Activated naive CD4-positive, alpha-beta T cell treated with anti-CD3 and anti-CD28 coated beads, Interleukin-2, amount 50 U/mL, for 72 hours (primary cell): ENCODE results near the gene CD48. TPM values are rescaled to one million over a fixed set of nuclear protein-coding genes. Genes with fewer than 3 reads are reported as not detected.
"Not testable (repeated sequence)": the region's sequence is repeated elsewhere in the genome, so short reads cannot be mapped to it uniquely, and the experiment has no call there.

Experiments used
- ATAC-seq, 2 donors: fragments of 150-1000 bp; cut with Tn5 transposase; 2 replicates each; pipeline ENCODE4 v1.10.0; 2021; ENCODE audit warnings: mild to moderate bottlenecking in 2 of 2, moderate library complexity in 2 of 2
- DNase-seq, 2 donors: peaks; one replicate each; pipeline ENCODE4 v3.0.0; 2021 to 2022; ENCODE audit warnings: low spot score in 2 of 2
- H3K27ac Mint-ChIP-seq, 2 donors: one replicate each; pipeline ENCODE4 v1.8.0; 2022; ENCODE audit warnings: mild to moderate bottlenecking in 2 of 2, mixed read lengths in 2 of 2
- H3K36me3 Mint-ChIP-seq, 2 donors: one replicate each; pipeline ENCODE4 v1.8.0; 2022; ENCODE audit warnings: mixed read lengths in 2 of 2
- H3K9me3 Mint-ChIP-seq, 2 donors: one replicate each; pipeline ENCODE4 v1.8.0; 2022; ENCODE audit warnings: mixed read lengths in 2 of 2
- total RNA-seq, 2 donors: library from RNA; stranded (reverse); gene quantifications; one replicate each; pipeline ENCODE4 v1.2.3, GENCODE V29; 2022

CD48 gene
- total RNA-seq, 2 donors from 2014 or later, result 231 to 236 TPM

- H3K27ac Mint-ChIP-seq, result peak overlapping the region in 1 of 2 donors; percentile 18
- no peak for ATAC-seq
- peaks cover 4 to 56% of the 10 kb centered on the region in 2 donors for H3K36me3 Mint-ChIP-seq
- H3K9me3 Mint-ChIP-seq, result peaks cover 4 to 24% of the 10 kb centered on the region in 2 donors
- no peak for DNase-seq
Measured at GRCh38 chr1:160658162-160658813, 53.3 kb downstream of the CD48 start.

GRCh38 chr1:160657250-160657781, 54.3 kb downstream of the CD48 start:
- H3K36me3 Mint-ChIP-seq, result peaks cover 4 to 54% of the 10 kb centered on the region in 2 donors
- H3K27ac Mint-ChIP-seq, result peak overlapping the region; percentile 80 to 84
- DNase-seq (no peak), ATAC-seq (peak; percentile 64 to 67)
- peaks cover 4 to 24% of the 10 kb centered on the region in 2 donors for H3K9me3 Mint-ChIP-seq

DNA sequence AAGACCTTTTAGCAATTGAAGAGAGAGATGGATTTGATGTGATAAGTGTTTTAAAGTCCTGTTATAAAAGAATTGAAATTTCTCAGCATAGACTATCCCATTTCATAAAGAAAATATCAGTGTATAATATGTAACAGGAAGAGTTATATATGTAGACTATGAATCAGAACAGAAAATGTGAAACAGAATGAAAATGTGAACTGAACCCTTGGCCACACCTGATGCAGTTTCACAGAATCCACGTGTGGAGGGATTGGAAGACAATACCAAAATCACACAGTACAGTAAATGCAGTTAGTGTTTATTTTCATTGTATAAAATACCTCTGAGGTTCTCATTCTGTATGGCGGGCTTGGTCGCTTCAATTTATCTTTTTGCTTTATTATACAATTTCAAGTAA, 54.9 kb downstream of the CD48 start:
- peak overlapping the region; percentile 80 to 84 for H3K27ac Mint-ChIP-seq
- H3K36me3 Mint-ChIP-seq, result peaks cover 4 to 48% of the 10 kb centered on the region in 2 donors
- peak; percentile 72 to 86 for ATAC-seq
- H3K9me3 Mint-ChIP-seq, result peaks cover 4 to 24% of the 10 kb centered on the region in 2 donors
- no peak for DNase-seq

DNA sequence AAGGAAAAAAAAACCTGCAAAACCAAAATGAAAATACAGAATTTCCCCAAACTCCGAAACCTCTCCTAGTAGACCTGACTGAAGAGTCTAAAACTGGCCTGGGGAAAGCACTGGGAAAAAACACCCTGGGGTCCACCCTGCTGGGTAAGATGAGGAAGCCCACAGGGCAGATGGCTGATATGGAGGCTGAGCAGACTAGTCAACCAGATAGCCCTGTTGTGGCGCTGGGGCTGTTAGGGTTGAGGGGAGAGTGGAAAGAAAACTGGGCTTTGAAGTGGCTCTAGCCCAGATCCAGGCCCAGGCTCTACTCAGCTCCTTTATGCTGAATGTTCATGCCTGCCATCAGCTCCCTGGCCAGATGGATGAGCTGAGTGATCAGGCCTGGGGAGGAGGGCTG, 58.0 kb downstream of the CD48 start:
- H3K36me3 Mint-ChIP-seq, result peaks cover 7 to 38% of the 10 kb centered on the region in 2 donors
- ATAC-seq, result peak in 1 of 2 donors; percentile 28
- no peaks in the 10 kb centered on the region for H3K9me3 Mint-ChIP-seq
- peak overlapping the region in 1 of 2 donors; percentile 52 for H3K27ac Mint-ChIP-seq
- DNase-seq, result no peak

DNA sequence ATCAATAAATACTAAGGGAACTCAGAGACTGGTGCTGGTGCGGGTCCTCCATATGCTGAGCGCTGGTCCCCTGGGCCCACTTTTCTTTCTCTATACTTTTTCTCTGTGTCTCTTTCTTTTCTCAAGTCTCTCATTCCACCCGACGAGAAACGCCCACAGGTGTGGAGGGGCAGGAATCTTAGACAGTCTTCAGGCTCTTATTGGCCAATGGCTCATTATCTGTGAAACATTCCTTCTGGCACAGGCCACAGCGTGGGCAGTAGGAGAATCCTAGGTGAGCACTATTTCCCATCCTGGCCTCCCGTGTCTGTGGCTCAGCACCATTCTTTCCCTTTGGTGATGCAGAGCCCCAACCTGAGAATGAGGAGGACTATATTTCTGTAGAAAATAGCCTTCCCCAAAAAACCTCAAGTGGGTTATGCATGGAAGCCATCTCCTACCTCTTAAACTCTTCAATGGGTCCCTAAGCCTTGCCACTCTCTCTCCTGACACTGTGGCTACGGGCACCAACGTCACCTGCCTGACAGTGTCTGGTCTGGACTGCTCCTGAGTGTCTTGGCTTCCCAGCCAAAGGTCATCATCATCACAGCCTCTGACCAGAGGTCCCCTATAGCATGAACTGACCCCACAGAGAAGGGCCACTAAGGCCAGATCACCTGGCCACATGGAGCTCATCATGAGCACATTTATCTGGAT, 58.5 kb downstream of the CD48 start:
- no peaks in the 10 kb centered on the region for H3K9me3 Mint-ChIP-seq
- H3K27ac Mint-ChIP-seq, result peak overlapping the region; percentile 52 to 78
- ATAC-seq, result no peak
- DNase-seq, result no peak
- peaks cover 12 to 39% of the 10 kb centered on the region in 2 donors for H3K36me3 Mint-ChIP-seq

GRCh38 chr1:160652065-160652641, 59.5 kb downstream of the CD48 start:
- not testable (repeated sequence) for DNase-seq, ATAC-seq, H3K9me3 Mint-ChIP-seq
- Mint-ChIP-seq H3K27ac (peak overlapping the region; percentile 52 to 78), H3K36me3 (peaks cover 19 to 41% of the 10 kb centered on the region in 2 donors)

DNA sequence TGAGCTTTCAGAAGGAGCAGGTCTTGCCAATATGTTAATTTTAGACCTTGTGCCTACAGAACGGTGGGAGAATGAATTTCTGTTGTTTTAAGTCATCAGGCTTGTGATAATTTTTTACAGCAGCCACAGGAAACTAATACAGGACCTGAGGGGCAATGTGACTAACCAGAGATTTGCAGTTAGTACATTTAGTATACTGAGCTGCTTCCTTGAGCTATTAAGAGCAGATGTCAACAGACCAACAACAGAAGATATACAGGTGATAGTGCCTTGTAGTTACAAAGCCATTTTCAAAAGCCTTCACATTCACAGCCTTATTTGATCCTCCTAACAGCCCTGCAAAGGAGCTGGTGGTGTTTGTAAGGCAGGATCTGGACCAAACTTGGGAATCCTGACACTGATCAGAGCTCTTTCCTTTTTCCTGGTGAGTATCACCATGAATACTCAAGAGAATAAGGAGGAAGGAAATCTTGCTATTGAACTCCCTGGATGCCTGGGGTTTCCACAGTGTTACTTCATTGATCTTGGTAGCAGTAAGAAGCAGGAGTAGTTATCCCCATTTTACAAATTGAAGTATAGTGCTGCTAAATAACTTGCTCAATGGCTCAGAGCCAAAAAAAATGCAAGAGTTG, 60.1 kb downstream of the CD48 start:
- H3K27ac Mint-ChIP-seq, result peak overlapping the region in 1 of 2 donors; percentile 52

GRCh38 chr1:160647329-160647720, 64.3 kb downstream of the CD48 start:
- H3K36me3 Mint-ChIP-seq, result peaks cover 62 to 72% of the 10 kb centered on the region in 2 donors
- peak; percentile 33 to 46 for ATAC-seq
- no peak for DNase-seq
- no peaks in the 10 kb centered on the region for H3K9me3 Mint-ChIP-seq
- H3K27ac Mint-ChIP-seq, result peak overlapping the region; percentile 95 to 97

More for the DNA sequence above, 60.1 kb downstream of the CD48 start:
- ATAC-seq, result no peak
- Mint-ChIP-seq H3K36me3 (peaks cover 24 to 43% of the 10 kb centered on the region in 2 donors), H3K9me3 (no peaks in the 10 kb centered on the region)
- DNase-seq, result no peak

DNA sequence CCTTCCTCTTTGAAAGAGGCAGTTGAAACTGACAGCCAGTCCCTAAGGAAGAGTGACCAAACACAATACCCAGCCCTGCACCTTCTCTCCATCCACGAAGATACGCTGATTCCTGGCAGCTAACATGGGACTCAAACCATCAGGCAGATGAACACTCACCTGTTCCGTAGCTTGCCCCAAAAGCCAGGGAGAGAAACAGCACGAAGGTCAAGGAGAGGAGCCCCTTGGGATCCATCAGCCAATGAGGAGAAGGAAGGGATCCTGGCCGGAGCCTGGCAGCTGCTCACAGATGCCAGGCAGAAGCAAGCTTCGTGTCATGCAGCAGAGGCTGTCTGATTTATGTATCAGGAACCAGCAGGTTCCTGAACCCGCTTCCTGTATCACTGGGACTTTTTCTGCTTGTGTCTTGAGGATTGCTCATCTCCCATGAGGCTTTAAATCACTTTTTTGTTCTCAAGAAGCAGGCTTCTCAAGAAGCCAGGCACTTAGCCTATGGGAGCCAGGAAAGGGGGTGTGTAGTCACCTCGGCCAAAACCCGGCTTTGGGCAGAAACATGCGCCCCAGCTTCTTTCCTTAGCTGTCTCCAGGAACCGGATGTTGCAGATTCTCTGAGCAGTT, 64.8 kb downstream of the CD48 start, which contains the start of gene SLAMF1:
Gene SLAMF1, minus strand, starts transcription at position 334 of the 618 bp plus-strand sequence. Its CDS starts 99 bp downstream, at position 235.
- Mint-ChIP-seq H3K36me3 (peaks cover 64 to 77% of the 10 kb centered on the region in 2 donors), H3K9me3 (no peaks in the 10 kb centered on the region), H3K27ac (peak within 1 kb of the TSS; percentile 95 to 97)
- ATAC-seq (peak; percentile 80 to 86), DNase-seq (peak in 1 of 2 donors; percentile 76)

DNA sequence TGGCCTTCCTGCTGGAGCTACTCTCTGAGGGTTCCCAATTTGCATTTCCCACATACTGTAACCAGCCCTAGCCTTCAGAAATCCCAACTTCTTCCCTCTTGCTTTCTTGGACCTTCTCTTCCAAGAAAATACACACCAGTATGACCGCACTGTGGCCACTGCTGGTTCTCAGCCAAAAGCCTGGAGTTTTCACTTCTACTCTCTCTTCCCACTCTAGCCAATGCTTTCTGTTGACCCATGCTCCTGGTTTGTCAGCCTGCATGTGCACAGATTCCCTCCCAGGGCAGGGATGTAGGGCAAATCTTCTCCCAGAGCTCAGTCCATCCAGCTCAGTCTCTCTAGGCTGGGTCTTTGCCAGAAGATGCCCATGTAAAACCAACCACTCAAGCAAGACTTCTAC, 65.4 kb downstream of the CD48 start:
- ATAC-seq (peak in 1 of 2 donors; percentile 0), DNase-seq (no peak)
- Mint-ChIP-seq H3K9me3 (no peaks in the 10 kb centered on the region), H3K36me3 (peaks cover 64 to 77% of the 10 kb centered on the region in 2 donors), H3K27ac (peak overlapping the region; percentile 95 to 97)

- Mint-ChIP-seq H3K9me3 (no peaks in the 10 kb centered on the region), H3K36me3 (peaks cover 62 to 77% of the 10 kb centered on the region in 2 donors), H3K27ac (peak overlapping the region; percentile 95 to 97)
- peak in 1 of 2 donors; percentile 6 for ATAC-seq
- DNase-seq, result no peak
Measured at GRCh38 chr1:160645386-160646130, 66.1 kb downstream of the CD48 start.

DNA sequence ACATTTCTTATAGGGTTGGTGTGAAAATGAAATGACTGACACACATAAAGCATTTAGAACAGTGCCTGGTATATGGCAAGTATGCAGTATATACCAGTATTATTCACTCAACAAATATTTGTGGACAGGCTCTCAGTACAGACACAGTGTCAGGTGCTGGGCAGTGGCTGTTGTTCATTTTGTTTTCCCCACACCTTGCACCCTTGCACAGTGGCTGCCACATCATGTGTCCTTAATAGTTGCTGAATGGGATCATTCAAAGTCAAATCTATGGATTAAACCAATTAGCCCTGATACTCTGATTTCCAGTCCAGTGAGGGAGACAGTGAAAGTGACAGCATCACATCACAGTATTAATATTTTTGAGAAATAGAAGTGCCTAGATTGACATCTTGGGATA, 67.2 kb downstream of the CD48 start:
- no peak for ATAC-seq
- Mint-ChIP-seq H3K27ac (peak overlapping the region; percentile 66 to 95), H3K9me3 (no peaks in the 10 kb centered on the region), H3K36me3 (peaks cover 70 to 77% of the 10 kb centered on the region in 2 donors)
- no peak for DNase-seq

- ATAC-seq (no peak), DNase-seq (no peak)
- Mint-ChIP-seq H3K9me3 (no peaks in the 10 kb centered on the region), H3K36me3 (peaks cover 78 to 80% of the 10 kb centered on the region in 2 donors), H3K27ac (peak overlapping the region; percentile 51 to 95)
Measured at GRCh38 chr1:160643138-160643537, 68.5 kb downstream of the CD48 start.

DNA sequence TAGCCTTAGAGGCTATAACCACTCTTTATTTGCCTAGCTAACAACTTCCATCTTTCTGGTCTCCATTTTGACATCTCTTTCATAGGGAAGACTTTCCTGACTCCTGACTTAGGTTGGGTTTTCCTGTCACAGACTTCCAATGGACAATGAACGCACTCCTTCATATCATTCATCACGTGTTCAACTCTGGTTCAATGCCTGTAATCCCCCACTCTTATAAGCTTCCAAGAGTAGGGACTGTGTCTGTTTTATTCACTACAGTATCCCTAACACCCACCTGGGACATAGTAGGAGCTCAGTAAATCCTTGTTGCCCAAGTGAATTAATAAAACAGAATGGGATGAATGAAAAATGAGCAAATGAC, 69.4 kb downstream of the CD48 start:
- ATAC-seq (no peak), DNase-seq (no peak)
- peak overlapping the region; percentile 24 to 95 for H3K27ac Mint-ChIP-seq
- H3K36me3 Mint-ChIP-seq, result peaks cover 80 to 86% of the 10 kb centered on the region in 2 donors
- no peaks in the 10 kb centered on the region for H3K9me3 Mint-ChIP-seq
